Measurements from ENCODE around the gene KLF15.

DNA sequence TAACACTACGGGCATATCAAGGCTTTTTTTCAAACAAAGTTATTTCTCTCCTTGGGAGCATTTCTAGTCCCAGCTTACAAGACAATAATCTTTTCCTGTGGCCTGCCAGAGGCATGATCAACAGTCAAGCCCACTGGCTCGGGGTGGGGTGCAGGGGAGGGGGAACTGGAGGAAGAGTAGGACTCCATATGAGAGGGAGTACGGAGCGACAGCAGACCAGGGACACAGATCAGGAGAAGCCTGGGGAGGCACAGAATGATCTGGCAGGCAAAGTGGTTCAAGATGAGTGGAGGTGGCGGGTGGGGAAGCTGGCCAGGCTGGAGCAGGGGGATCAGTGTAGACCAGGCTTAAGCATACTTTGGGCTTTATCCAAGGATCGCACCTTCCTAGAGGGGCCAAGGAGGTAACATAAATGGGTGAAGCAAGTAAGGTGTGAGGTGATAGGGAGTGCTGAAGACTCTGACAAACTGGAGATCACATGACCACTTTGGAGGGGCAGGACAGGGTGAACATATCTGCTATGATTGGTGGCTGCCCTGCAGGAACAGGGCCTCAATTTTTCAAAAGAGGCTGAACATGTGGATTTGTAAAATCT is 37.4 kb downstream of the KLF15 start:
- TF ChIP-seq, protein P1, sequence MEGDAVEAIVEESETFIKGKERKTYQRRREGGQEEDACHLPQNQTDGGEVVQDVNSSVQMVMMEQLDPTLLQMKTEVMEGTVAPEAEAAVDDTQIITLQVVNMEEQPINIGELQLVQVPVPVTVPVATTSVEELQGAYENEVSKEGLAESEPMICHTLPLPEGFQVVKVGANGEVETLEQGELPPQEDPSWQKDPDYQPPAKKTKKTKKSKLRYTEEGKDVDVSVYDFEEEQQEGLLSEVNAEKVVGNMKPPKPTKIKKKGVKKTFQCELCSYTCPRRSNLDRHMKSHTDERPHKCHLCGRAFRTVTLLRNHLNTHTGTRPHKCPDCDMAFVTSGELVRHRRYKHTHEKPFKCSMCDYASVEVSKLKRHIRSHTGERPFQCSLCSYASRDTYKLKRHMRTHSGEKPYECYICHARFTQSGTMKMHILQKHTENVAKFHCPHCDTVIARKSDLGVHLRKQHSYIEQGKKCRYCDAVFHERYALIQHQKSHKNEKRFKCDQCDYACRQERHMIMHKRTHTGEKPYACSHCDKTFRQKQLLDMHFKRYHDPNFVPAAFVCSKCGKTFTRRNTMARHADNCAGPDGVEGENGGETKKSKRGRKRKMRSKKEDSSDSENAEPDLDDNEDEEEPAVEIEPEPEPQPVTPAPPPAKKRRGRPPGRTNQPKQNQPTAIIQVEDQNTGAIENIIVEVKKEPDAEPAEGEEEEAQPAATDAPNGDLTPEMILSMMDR (IDR thresholded peaks at IDR 0.05): no peak
- no peak for TF ChIP-seq ZFX (IDR thresholded peaks at IDR 0.05; ENCODE audit: borderline replicate concordance)

Data from 22Rv1 (cell line).